Fibroblast of pulmonary artery (primary cell): Measurements from ENCODE around the gene KIAA0825.
A peak's percentile ranks its signal among the peaks of the same experiment; 100 is the strongest.

Experiments used
- DNase-seq: peaks from one replicate; pipeline ENCODE4 v3.0.0-alpha.2; 2010; ENCODE audit warnings: low read depth
- H3K4me3 ChIP-seq: replicated peaks from 2 replicates; pipeline ENCODE4 v1.5.1; 2011; ENCODE audit warnings: low read depth, mild to moderate bottlenecking, control low read depth, low read length, moderate library complexity
- CTCF ChIP-seq: IDR thresholded peaks from 2 replicates; pipeline ENCODE4 v1.5.1; 2011; ENCODE audit warnings: mild to moderate bottlenecking, control low read depth, low read length, inconsistent platforms; ENCODE audit errors: missing control alignments

Gene KIAA0825

GRCh38 chr5:94526706-94527105 lies 91.7 kb downstream of the KIAA0825 start:
- no peak for DNase-seq
- TF ChIP-seq CTCF, result no peak
- H3K4me3 ChIP-seq, result no peak overlapping the region

- H3K4me3 ChIP-seq, result no peak overlapping the region
- peak; percentile 57 for DNase-seq
- peak; percentile 63 for TF ChIP-seq CTCF
Measured at GRCh38 chr5:94524841-94525697, 93.3 kb downstream of the KIAA0825 start.

GRCh38 chr5:94523018-94523417 lies 95.4 kb downstream of the KIAA0825 start:
- no peak overlapping the region for H3K4me3 ChIP-seq
- no peak for TF ChIP-seq CTCF
- DNase-seq, result no peak

GRCh38 chr5:94522117-94522516 lies 96.3 kb downstream of the KIAA0825 start:
- DNase-seq, result no peak
- no peak overlapping the region for H3K4me3 ChIP-seq
- no peak for TF ChIP-seq CTCF

- peak; percentile 55 for DNase-seq
- no peak overlapping the region for H3K4me3 ChIP-seq
- no peak for TF ChIP-seq CTCF
Measured at GRCh38 chr5:94517490-94518488, 100.6 kb downstream of the KIAA0825 start.

- no peak for DNase-seq
- TF ChIP-seq CTCF, result no peak
Measured at GRCh38 chr5:94516148-94516547, 102.3 kb downstream of the KIAA0825 start.

More at GRCh38 chr5:94516148-94516547, 102.3 kb downstream of the KIAA0825 start:
- no peak overlapping the region for H3K4me3 ChIP-seq
